ENCODE measurements around the gene C2CD4A.

C2CD4A gene

DNA sequence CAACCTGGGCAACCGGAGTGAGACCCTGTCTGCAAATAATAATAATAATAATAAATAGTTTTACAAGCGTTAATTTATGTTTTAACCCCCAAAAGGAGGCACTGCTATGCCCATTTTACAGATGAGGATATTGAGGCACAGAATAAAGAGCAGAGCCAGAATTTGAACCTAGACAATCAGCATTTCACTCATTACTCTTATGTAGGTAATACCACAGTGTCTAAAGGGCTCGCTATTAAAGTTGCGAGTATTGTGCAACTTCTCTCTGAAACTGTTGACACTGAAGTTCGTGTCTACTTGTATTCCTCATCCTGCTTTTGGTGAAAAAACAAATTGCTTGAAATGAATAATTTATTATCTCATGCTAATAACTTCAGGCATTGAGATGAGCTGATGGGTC, 2.8 kb downstream of the C2CD4A start:
- Mint-ChIP-seq H3K4me3 (no peak overlapping the region), H3K4me1 (ENCODE audit: low read depth) (peaks cover 15% of the 10 kb centered on the region), H3K9me3 (no peaks in the 10 kb centered on the region), H3K27me3 (ENCODE audit: low read depth) (peaks cover 65% of the 10 kb centered on the region), H3K27ac (no peak overlapping the region), H3K36me3 (ENCODE audit: low read depth) (peaks cover 3% of the 10 kb centered on the region)

DNA sequence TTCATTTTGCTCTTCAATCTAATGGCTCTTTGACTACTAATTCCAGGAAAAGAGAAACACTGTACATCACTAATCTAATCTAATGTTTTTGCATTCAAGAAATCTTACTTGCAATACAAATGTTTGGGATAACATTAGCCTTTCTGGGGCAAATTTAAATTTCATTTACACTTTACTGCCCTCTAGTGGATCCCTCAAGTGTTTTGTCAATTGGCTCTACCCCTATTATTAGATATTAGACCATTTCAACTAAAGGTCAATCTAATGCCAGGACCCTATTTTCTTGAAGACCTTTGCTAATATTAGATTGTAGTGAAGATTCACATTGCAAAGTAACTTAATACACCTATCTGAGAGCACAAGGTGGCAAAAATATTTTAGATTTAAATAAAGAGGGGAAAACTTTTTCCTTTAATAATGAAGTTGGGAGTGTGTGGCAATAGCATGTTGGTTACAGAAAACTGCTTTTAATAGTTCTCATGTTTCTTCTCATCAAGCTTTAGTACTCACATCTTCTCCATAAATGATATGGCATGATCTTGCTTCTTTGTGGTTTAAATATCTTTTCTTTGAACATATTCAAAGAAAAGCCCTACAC, 5.0 kb downstream of the C2CD4A start:
- H3K9me3 Mint-ChIP-seq = no peaks in the 10 kb centered on the region
- H3K36me3 Mint-ChIP-seq (ENCODE audit: low read depth) = peaks cover 3% of the 10 kb centered on the region
- no peak overlapping the region for H3K4me3 Mint-ChIP-seq
- no peak overlapping the region for H3K27ac Mint-ChIP-seq
- H3K4me1 Mint-ChIP-seq (ENCODE audit: low read depth) = peaks cover 11% of the 10 kb centered on the region
- peaks cover 46% of the 10 kb centered on the region for H3K27me3 Mint-ChIP-seq (ENCODE audit: low read depth)

DNA sequence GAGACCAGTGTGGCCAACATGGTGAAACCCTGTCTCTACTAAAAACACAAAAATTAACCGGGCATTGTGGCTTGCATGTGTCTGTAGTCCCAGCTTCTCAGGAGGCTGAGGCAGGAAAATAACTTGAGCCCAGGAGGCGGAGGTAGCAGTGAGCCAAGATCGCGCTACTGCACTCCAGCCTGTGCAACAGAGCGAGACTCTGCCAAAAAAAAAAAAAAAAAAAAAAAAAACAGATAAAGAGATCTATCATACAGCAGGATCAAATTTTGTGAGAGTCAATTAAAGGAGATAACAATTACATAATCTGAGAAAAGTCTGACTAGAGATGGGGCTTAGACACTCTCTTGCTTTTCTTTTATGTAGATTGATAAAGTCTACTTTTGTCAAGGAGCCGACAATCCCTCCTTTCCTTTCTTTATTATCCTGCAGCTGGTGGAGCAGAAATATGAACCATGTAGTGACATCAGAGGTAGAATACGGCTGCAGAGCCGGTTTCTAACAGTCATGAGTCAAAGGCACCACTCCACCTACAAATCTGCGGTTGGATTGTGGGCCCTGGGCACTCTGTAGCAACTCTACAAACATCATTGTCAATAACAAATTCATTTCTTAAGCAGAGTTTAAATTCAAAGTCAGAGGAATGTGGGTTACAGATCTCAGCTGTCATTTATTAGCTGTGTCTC, 9.0 kb downstream of the C2CD4A start:
- no peaks in the 10 kb centered on the region for H3K9me3 Mint-ChIP-seq
- no peak overlapping the region for H3K27ac Mint-ChIP-seq
- peaks cover 28% of the 10 kb centered on the region for H3K27me3 Mint-ChIP-seq (ENCODE audit: low read depth)
- no peaks in the 10 kb centered on the region for H3K4me1 Mint-ChIP-seq (ENCODE audit: low read depth)
- no peaks in the 10 kb centered on the region for H3K36me3 Mint-ChIP-seq (ENCODE audit: low read depth)
- H3K4me3 Mint-ChIP-seq = no peak overlapping the region

DNA sequence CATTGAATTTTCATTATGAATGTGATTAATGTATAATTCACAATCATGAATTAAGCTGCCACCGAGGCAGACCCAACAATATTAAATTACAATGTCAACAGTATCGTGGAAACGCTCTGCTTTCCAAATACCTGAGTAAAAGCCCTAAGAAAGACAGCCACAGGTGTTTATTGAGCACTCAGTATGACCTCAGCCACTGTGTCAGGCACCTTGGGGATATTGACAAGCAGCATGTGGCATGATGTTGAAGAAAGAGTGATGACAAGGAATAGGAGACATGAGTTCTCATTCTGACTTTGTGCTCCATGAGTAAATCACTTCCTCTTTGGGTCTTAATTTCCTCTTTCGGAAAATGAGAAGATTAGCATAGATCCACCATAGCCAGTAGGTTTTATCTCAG, 12.8 kb downstream of the C2CD4A start:
- Mint-ChIP-seq H3K36me3 (ENCODE audit: low read depth) (no peaks in the 10 kb centered on the region), H3K4me1 (ENCODE audit: low read depth) (no peaks in the 10 kb centered on the region)

DNA sequence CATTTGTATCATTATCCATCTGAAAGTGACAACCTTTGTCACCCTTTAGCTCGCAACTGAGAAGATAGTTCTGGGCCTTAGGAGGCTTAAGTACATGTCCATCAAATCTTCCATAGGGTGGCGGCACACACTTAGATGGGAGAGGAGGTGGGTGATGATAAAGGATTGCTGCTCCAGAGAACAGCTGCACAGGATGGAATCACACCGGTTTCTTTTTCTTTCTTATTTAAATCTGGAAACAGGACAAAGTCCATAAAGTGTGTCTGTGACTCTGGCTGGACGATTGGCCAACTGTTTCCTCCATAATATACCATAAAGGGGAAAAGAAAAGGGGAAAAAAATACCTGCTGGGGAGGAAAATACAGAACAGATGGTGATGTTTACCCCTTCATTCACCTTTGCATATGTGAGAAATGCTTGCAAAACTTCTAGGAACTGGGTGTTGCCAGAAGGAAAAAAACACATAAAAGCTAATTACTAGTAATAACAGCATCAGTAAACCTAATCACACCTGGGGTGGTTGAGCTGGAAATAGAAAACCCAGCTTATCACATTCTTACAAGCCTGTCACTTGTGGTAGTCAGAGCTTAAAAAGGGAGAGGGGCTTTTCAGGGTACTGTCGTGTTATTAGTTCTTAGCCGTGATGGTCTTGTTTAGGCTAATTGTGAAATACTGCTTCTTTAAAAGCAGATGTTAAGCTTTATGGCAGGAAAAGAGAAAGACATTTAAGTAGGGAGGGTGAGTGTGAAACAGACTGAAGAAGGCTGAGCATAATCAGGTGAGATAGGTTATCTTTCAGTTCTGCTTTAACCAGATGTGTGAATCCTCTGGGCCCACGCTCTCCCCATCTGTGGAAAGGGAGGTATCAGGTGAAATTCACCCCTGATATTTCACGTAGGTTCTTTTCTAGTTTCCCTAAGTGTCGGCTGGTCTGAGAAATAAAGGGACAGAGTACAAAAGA, 16.7 kb downstream of the C2CD4A start:
- Mint-ChIP-seq H3K27ac (no peak overlapping the region), H3K9me3 (no peaks in the 10 kb centered on the region), H3K27me3 (ENCODE audit: low read depth) (no peaks in the 10 kb centered on the region), H3K4me3 (no peak overlapping the region), H3K36me3 (ENCODE audit: low read depth) (no peaks in the 10 kb centered on the region), H3K4me1 (ENCODE audit: low read depth) (no peaks in the 10 kb centered on the region)

More for the DNA sequence above, 12.8 kb downstream of the C2CD4A start:
- Mint-ChIP-seq H3K4me3 (no peak overlapping the region), H3K27me3 (ENCODE audit: low read depth) (peaks cover under 1% of the 10 kb centered on the region), H3K27ac (no peak overlapping the region), H3K9me3 (no peaks in the 10 kb centered on the region)

DNA sequence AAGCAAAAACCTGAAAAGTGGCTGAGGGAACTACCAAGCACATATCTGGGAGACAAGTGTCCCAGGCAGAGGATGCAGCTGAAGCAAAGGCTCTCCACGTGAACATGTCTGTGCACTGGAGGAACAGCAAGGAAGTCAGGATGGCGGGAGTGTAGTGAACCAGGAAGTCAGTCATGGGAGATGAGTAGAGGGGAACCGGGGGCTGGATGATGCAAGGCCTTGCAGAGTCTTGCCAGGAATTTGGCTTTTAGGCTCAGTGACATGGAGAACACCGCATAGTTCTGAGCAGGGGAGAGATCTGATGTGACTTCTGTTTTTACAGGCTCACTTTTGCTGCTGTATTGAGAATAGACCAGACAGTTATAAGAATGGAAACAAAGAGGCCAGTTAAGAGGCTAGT, 19.0 kb downstream of the C2CD4A start:
- H3K9me3 Mint-ChIP-seq = no peaks in the 10 kb centered on the region
- no peak overlapping the region for H3K4me3 Mint-ChIP-seq
- H3K27me3 Mint-ChIP-seq (ENCODE audit: low read depth) = peaks cover 9% of the 10 kb centered on the region
- H3K27ac Mint-ChIP-seq = no peak overlapping the region
- H3K4me1 Mint-ChIP-seq (ENCODE audit: low read depth) = no peaks in the 10 kb centered on the region
- H3K36me3 Mint-ChIP-seq (ENCODE audit: low read depth) = no peaks in the 10 kb centered on the region

DNA sequence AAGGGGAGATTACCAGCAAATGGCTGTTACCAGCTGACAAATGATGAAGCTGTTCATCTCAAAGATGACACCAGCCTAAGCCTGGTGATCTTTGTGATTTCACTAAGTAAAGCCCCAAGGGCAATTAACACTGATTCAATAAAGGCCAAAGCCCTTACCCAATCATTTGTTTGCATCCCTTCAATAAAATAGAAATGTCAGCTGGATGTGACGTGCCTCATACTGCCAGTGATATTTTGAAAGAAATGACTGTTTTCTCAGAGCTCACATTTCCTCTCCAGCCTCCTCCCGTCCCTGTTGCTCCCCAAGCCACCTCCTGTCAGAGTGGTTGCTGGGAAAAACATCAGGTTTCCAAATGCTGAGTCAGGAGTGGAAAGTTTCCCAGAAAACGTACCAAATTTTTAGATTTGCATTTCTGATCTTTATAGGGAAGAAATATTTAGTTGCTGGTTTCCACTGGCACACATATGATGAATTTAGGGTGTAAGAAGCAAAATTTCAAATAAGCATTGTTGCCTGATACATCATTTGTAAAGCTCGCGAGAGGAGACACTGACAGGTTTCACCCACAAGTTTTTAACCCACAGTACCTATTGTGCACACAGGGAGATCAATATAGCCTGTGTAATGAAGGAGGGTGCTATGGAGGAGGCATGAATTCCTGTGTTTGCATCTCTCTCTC, 21.0 kb downstream of the C2CD4A start:
- Mint-ChIP-seq H3K9me3 (no peaks in the 10 kb centered on the region), H3K27me3 (ENCODE audit: low read depth) (peaks cover 9% of the 10 kb centered on the region), H3K27ac (no peak overlapping the region), H3K4me3 (no peak overlapping the region), H3K4me1 (ENCODE audit: low read depth) (no peaks in the 10 kb centered on the region), H3K36me3 (ENCODE audit: low read depth) (no peaks in the 10 kb centered on the region)

DNA sequence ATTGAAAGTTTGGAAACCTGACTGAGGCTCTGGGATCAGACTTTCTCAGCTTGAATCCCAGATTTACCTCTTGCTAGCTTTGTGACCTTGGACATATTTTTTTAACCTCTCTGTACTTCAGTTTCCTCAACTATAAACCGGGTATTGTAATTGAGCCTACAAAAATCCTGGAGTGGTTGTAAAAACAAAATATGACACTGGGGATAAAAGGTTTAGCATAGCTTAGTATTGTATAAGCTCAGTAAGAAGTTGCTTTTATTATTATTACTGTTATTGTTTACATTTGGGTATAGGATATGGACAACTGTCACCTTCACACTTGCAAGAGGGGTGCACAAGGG, 21.5 kb downstream of the C2CD4A start:
- Mint-ChIP-seq H3K27me3 (ENCODE audit: low read depth) (peaks cover 9% of the 10 kb centered on the region), H3K27ac (no peak overlapping the region)

DNA sequence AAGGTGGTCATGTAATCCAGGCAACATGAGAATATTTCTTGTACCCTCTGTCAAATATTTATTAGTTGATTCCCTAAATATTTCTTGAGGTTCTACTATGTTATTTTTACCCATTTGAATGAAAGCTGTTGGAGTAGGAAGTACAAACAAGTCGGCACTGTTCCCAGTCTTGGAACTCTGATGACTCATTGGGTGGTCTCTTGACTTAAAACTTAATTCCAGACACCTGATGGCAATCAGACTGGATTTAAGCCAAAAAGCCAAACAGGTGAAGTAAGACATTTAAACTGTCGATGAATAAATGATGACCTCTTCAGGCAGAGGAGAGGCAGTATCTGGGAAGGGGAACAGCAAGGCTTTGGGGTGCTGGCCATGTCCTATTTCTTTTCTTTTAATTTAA, 22.8 kb downstream of the C2CD4A start:
- no peak overlapping the region for H3K27ac Mint-ChIP-seq
- no peaks in the 10 kb centered on the region for H3K36me3 Mint-ChIP-seq (ENCODE audit: low read depth)
- H3K27me3 Mint-ChIP-seq (ENCODE audit: low read depth) = peaks cover 9% of the 10 kb centered on the region
- H3K4me1 Mint-ChIP-seq (ENCODE audit: low read depth) = no peaks in the 10 kb centered on the region
- H3K9me3 Mint-ChIP-seq = no peaks in the 10 kb centered on the region
- H3K4me3 Mint-ChIP-seq = no peak overlapping the region

More for the DNA sequence above, 21.5 kb downstream of the C2CD4A start:
- Mint-ChIP-seq H3K4me1 (ENCODE audit: low read depth) (no peaks in the 10 kb centered on the region), H3K36me3 (ENCODE audit: low read depth) (no peaks in the 10 kb centered on the region), H3K9me3 (no peaks in the 10 kb centered on the region), H3K4me3 (no peak overlapping the region)

DNA sequence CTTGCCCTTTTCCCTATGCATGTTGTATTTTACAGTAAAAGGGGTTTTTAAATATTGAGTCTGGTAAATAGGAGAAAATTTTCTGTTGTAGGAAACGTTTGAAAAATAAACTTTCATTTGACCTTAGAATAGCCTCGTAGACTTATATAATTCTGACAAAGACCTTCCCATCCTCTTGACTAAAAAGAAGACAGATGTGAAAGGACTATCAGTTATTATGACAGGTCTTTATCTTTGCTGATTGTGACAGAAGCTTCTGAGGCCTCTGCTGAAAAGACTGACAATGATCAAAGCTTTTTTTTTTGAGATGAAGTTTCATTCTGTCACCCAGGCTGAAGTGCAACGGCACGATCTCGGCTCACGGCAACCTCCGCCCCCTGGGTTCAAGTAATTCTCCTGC, 24.2 kb downstream of the C2CD4A start:
- Mint-ChIP-seq H3K27me3 (ENCODE audit: low read depth) (peaks cover 9% of the 10 kb centered on the region), H3K4me1 (ENCODE audit: low read depth) (no peaks in the 10 kb centered on the region), H3K4me3 (no peak overlapping the region), H3K27ac (no peak overlapping the region), H3K9me3 (no peaks in the 10 kb centered on the region), H3K36me3 (ENCODE audit: low read depth) (no peaks in the 10 kb centered on the region)

DNA sequence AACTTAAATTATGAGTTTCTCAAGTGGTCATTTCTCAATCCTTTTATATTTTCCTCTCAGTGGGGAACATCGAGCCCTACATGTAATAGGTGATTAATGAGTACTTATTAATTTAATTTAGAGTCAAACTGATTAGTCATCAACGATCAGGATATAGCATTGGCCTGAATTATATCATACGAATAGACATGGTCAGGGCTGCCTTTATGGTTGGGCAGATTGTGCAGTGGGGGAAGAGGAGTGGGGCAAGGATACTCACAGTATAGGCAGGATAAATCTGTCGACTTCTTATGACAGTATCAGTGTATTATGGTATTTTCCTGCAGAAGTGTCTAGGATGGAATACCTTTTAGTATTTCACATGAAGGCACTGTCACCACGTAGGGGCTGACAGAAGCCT, 27.0 kb downstream of the C2CD4A start:
- Mint-ChIP-seq H3K4me3 (no peak overlapping the region), H3K36me3 (ENCODE audit: low read depth) (no peaks in the 10 kb centered on the region), H3K4me1 (ENCODE audit: low read depth) (no peaks in the 10 kb centered on the region), H3K27ac (no peak overlapping the region), H3K27me3 (ENCODE audit: low read depth) (peaks cover 6% of the 10 kb centered on the region), H3K9me3 (no peaks in the 10 kb centered on the region)

DNA sequence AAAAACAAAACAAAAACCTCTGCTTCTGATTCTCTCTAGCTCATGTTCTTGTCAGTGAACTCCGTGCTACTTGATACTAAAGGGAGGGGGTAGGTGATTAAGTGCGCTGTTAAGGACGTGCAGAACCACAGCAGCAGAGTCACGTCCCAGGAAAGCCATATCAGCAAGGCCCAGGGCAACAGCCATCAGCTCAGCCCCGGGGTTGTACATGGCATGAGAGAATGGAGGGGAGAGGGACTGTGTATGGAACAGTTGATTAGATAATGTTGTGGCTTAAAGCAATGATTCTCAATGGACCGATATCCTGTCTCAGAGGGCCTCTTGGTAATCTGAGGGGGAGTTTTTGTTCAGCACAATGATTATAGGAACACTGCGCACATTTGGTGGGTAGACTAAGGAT, 27.6 kb downstream of the C2CD4A start:
- H3K27ac Mint-ChIP-seq = no peak overlapping the region
- peaks cover 5% of the 10 kb centered on the region for H3K27me3 Mint-ChIP-seq (ENCODE audit: low read depth)
- no peaks in the 10 kb centered on the region for H3K9me3 Mint-ChIP-seq
- H3K36me3 Mint-ChIP-seq (ENCODE audit: low read depth) = no peaks in the 10 kb centered on the region
- no peak overlapping the region for H3K4me3 Mint-ChIP-seq
- no peaks in the 10 kb centered on the region for H3K4me1 Mint-ChIP-seq (ENCODE audit: low read depth)

DNA sequence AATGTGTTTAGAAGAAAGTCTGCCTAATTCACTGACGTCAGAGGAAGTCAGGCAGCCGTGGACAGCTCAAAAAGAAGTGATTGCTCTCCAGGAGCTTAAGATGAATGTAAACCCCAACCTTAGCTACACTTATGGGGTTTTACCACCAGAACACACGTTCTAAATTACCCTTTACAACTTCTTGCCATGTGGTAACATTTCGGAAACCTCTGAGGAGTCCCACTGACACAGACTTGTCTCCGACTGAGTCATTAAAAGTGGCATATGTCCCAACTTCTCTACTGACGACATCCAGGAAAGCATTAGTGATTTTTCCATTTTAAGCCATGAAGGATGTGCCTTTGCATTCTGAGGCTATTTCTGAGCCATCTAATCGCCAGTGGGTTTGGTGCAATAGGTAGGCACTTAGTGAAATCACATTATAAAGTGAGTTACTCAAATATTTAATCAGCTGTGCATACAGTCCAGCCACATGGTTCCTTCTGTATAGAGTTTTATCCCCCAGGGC, 32.4 kb downstream of the C2CD4A start:
- H3K4me1 Mint-ChIP-seq (ENCODE audit: low read depth) = no peaks in the 10 kb centered on the region
- no peak overlapping the region for H3K27ac Mint-ChIP-seq
- H3K27me3 Mint-ChIP-seq (ENCODE audit: low read depth) = no peaks in the 10 kb centered on the region
- no peak overlapping the region for H3K4me3 Mint-ChIP-seq
- H3K36me3 Mint-ChIP-seq (ENCODE audit: low read depth) = no peaks in the 10 kb centered on the region
- no peaks in the 10 kb centered on the region for H3K9me3 Mint-ChIP-seq

DNA sequence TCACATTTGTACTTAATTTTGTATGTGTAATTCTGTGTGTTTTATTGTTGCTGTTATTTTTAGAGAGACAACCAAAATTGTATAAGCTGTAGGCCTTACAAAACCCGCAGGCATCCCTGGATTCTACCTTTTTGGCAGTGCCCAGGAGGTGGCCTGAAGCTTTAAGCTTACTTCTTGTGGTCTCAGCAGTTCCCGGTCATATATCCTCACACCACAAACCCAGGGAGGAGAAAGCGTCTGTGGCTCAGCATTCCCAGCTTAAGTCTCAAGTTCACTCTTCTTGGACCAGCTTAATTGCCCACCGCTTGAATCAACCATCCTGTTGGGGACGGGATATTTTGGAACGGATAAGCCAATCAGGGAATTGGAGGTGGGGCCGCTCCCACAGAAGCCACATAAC, 36.7 kb downstream of the C2CD4A start:
- H3K36me3 Mint-ChIP-seq (ENCODE audit: low read depth) = no peaks in the 10 kb centered on the region
- H3K4me1 Mint-ChIP-seq (ENCODE audit: low read depth) = no peaks in the 10 kb centered on the region
- no peaks in the 10 kb centered on the region for H3K9me3 Mint-ChIP-seq
- H3K27ac Mint-ChIP-seq = no peak overlapping the region
- no peaks in the 10 kb centered on the region for H3K27me3 Mint-ChIP-seq (ENCODE audit: low read depth)
- H3K4me3 Mint-ChIP-seq = no peak overlapping the region
